GM21529 (cell line): ENCODE results near the gene SUSD4.

ENCODE experiments used
- ATAC-seq: cut with Tn5 transposase; IDR thresholded peaks from one replicate; pipeline ENCODE4 v1.9.1; 2021; ENCODE audit not compliant: unreplicated experiment

SUSD4 gene

DNA sequence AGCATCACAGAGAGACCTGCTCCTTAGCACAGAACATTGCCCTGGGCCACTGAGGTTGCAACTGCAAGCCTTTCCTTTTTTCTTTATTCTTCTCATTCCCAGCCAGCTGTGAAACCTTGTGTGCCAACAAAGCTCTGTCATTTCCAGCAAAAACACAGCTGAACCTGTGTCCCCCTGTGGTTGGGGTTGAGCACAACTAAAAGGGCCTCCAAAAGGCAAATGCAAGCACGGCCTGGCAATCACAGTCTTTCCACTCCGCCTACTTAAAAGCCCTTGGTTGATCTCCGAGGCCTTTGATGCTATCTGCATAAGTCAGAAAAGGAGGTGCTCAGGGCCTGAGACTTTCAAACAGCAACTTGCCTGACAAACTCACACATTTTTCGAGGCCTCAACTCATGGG is 32.7 kb downstream of the SUSD4 start:
- ATAC-seq: no peak

GRCh38 chr1:223330466-223330865 is 33.5 kb downstream of the SUSD4 start:
- ATAC-seq: no peak

DNA sequence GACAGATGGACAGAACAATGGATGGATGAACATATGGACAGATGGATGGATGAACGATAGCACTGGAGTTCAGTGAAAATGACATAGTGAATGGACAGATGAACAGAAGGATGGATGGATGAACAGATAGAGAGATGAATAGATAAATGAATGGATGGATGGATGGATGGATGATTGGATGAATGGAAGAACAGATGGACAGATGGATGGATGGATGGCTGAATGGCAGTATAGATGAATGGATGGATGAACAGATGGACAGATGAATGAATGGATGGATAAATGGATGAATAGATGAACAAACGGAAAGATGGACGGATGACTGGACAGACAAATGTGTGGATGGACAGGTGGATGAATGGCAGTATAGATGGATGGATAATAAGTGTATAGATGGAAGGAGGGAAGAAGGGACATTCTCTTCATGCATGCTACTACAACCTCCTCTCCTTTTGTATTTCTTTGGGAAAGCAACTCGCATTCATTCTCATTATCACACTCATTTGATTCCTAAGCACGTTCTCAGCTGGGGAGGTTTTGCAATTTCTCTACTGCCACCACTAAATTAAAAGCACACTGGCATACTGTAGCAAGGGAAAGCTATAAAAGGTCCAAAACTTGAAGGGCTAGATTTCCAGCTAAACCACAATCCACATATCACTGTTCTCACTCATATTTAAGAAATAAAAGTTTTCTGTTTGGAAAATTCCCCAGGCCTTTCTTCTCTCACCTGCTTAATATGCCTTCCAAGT is 34.1 kb downstream of the SUSD4 start:
- no peak for ATAC-seq

DNA sequence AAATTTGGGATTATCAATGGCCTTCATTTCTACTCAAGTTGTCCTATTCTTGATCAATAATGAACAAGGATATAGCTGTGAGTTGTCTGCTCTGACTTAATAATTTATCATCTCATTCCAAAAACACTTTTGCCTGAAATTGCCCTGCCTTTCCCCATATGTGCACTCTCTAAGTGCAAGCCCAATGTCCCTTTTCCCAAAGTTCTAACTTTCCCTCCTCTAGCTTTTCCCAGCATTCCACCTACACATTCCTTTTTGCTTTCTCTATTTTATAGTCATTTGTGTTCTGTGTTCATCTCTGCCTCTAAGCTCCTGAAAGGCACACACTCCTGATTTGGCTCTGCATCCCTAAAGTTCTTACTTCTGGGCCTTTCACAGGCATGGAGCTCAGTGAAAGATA is 34.7 kb downstream of the SUSD4 start:
- ATAC-seq: no peak

GRCh38 chr1:223328566-223328965 is 35.4 kb downstream of the SUSD4 start:
- no peak for ATAC-seq

- no peak for ATAC-seq
Measured at GRCh38 chr1:223326776-223327175, 37.2 kb downstream of the SUSD4 start.

DNA sequence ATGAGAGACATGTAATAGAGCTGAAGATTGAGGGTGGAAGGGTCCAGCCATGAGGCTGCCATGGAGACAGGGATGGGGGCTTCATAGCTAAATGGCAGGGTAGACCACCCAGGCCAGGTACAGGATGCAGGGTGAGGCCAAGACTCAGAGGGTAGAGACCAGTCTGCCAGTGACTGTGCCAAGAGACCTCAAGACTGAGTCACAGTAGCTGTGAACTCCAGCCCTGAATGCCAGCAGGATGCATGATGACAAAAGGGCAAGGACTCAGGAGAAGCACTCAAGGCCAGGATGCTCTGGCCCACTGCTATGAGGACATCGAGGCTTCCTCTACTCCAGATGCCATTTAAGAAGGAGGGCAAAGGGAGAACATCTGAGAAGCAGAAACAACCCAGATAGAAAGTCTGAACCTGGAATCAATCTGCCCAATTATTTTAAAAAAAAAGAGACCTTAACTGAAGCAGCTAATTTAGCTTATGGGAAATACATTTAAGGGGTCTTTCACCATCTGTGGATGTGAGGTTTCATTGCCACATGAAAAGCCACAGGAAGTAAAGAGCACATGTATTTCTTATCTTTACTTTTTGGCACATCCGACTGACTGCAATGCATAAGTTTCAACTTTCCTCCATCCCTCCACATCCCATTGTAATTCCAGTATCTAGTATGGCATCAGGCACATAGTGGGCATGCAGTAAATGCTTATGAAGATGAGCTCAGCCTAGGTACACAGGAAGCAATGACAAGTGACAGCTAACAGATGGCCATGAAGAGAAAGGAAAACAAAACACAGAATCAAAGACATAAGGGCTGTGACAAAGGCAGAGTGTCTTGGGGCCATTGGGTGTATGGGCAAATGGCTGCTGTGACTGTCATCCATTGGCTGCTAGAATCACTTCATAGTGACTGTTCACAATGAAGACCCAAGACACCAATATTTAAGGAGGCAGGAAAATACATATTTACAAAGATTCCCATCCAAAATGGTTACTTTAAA is 40.2 kb downstream of the SUSD4 start:
- ATAC-seq: no peak

- ATAC-seq: no peak
Measured at GRCh38 chr1:223322868-223323267, 41.1 kb downstream of the SUSD4 start.

GRCh38 chr1:223320959-223321358 is 43.0 kb downstream of the SUSD4 start:
- no peak for ATAC-seq

DNA sequence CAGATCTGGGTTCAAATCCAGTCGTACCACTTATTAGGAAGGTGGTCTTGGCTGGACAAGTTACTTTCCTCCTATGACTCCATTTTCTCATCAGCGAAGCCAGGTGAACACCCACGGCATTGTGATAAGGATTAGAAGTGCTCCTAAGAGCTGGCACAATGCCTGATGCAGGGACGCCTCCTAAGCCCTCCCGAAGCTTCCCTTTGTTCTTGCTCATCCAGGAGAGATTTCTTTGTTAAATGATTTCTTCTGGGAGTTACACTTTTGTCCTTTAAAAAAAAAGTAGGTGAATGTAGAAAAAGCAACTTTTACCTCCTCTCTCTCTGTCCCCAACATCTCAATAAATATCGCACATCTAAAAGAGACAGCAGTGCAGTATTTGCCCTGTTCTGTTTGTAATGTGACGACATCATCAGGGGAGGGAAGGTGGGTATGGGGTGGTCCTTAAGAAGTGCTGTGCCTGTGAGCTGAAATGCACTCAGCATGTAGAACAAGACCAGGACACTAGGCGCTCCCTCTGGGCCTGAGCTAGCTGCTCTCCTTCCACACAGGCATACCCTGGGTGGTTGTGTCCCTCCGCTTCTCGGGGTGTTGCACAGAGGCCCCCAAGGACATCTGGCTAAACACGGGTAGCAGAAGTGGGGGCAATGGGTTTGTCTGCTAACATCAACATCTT is 43.9 kb downstream of the SUSD4 start:
- no peak for ATAC-seq

- no peak for ATAC-seq
Measured at GRCh38 chr1:223319398-223319797, 44.6 kb downstream of the SUSD4 start.

DNA sequence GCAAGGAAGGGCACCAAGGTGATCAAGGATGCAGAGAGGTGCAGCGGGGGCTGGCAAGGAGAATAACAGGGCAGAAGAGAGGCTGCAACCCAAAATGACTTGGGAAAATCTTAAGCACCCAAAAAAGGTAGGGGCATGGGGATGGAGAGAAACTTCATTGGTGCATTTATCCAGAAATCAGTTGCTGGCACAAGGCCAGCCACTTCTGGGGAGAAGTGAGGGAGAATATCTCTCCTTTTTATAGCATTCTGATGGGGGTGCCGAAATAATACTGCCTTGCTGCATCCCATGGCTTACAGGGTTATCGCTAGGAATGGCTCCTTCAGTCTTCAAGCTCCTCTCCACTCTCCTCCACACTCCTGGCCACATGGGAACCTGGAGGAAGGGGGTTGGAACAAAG is 47.9 kb downstream of the SUSD4 start:
- ATAC-seq: no peak

DNA sequence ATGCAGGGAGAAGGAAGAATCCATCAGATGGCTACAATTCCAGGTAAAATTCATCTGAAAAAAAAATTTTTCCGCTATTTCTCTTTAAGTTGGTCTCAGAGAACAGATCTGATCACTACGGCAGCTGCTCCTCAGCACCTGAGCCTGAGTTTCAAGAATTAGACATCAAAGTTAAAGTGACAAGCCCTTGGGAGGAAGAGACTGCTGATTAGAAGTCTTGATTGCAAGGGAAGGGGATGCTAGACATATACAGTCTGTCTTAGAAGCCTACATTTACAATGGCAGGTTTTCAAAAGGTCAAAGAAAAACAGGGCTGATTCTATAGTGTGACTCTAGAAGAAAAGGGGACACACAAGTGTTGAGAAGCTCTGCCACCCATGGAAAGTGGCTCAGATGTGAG is 48.3 kb downstream of the SUSD4 start:
- no peak for ATAC-seq

- no peak for ATAC-seq
Measured at GRCh38 chr1:223313415-223313754, 50.6 kb downstream of the SUSD4 start.

DNA sequence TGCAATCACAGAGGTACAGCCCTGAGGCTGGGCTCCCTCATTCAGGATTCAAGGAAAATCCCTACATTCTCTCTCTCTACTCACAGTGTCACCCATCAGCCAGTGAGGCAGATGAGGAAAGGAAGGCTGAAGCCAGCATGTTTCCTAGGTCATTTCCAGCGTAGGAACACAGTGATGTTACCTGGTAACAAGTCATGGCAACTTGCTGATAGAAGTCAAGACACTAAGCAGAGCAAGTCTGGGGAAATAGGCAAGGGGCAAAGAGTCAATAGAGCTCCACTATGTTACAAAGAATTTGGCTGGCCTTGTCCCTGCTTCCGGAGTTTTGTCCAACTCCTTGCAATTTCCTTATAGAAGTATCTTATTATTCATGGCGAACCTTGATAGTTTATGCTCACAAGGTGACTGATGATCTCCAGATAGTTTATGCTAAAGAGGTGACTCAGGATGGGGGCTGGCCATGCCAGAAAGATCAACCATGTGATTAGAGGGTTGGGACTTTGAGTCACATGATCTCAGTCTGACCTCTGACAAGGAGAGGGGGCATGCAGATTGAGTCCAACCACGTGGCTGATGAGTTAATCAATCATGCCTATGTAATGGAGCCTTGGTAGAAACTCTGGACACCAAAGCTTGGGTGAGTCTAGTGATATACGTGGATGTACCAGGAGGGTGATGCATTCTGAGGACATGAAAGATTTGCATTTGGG is 51.1 kb downstream of the SUSD4 start:
- no peak for ATAC-seq

DNA sequence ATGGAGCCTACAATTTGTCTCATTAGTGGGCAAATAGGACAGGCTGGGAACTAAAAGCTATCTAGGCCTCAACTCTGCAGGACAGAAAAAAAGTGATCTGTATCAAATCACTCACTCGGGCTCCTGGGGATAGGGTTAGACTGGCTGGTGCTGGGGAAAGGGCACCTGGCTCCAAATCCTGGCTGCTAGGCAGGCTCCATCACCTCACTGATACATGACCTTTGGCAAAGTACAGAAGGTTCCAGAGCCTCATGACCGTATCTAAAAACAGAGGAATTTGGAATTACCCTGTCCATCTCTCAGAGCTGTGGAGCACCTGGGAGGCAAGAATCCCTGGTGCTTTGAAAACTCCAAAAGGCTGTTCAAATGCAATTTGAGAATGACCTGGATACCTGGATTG is 51.7 kb downstream of the SUSD4 start:
- ATAC-seq: no peak

GRCh38 chr1:223311826-223312225 is 52.1 kb downstream of the SUSD4 start:
- no peak for ATAC-seq

DNA sequence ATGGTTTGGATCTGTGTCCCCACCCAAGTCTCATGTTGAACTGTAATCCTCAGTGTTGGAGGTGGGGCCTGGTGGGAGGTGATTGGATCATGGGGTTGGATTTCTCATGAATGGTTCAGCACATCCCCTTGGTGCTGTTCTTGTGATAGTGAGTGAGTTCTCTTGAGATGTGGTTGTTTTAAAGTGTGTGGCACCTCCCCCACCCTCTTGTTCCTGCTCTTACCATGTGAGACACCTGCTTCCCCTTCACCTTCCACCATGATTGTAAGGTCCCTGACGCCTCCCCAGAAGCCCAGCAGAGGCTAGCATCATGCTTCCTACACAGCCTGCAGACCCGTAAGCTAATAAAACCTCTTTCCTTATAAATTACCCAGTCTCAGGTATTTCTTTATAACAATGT is 55.8 kb downstream of the SUSD4 start:
- no peak for ATAC-seq

GRCh38 chr1:223307544-223307943 is 56.4 kb downstream of the SUSD4 start:
- ATAC-seq: no peak

DNA sequence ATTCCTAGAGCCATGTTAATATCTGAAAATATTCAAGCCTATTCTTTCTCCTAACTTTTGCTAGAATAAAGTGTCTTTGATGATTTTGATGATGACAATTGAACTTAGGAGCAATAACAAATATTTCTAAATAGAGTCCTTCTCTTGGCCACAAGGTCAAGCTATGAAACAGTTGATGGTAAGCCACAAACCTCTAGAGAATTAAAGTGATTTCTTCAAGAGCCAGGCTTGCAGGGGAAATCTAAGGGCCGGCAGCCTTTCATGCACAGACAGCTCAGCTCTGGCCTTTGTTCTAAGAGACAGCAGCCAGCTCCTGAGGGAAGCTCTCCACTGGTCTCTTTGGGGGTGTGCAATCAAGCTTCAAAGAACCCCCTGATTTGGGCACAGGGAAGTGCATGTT is 59.0 kb downstream of the SUSD4 start:
- no peak for ATAC-seq

- no peak for ATAC-seq
Measured at GRCh38 chr1:223301371-223301770, 62.6 kb downstream of the SUSD4 start.
